GM21737 (cell line): ENCODE results near the gene FBH1.
"Not testable (repeated sequence)": the region's sequence is repeated elsewhere in the genome, so short reads cannot be mapped to it uniquely, and the experiment has no call there.

Source experiments
- ATAC-seq: cut with Tn5 transposase; IDR thresholded peaks from one replicate; pipeline ENCODE4 v1.9.1; 2021; ENCODE audit warnings: mild to moderate bottlenecking, moderate library complexity; ENCODE audit not compliant: unreplicated experiment

The FBH1 gene

DNA sequence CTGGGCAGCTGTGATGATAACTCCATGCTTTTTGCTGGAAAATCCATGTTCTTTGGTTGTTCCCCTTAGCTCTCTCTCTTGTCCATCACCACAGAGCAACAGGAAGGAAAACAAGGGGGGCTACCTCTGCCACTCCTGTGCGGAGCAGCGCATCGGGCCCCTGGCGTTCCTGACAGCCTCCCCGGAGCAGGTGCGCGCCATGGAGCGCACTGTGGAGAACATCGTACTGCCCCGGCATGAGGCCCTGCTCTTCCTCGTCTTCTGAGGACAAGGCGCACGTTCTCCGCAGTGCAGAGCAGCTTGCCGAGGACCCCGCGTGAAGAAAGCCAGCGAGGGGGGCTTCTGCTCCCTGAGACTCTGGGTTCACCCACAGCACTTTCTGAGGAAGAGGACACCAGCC lies 47.0 kb downstream of the FBH1 start:
- no peak for ATAC-seq

DNA sequence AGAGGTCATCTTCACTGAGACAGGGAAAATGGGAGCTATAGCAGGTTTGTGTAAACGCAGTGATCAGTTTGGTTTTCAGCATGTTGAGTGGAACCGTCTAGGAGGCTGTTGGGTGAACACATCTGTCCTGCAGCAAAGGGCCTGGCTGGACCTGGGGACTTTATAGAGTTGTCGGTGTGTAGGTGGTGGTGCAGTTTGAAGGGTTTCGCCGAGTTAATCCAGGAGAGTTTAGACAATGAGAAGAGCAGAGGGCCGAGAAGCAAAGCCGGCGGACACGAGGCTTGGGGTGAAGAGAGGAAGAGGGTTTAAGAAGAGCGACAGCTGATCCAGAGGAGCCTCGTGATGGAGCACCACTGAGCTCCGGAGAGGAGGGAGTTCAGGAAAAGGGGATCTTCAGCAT lies 48.2 kb downstream of the FBH1 start:
- ATAC-seq, result no peak

DNA sequence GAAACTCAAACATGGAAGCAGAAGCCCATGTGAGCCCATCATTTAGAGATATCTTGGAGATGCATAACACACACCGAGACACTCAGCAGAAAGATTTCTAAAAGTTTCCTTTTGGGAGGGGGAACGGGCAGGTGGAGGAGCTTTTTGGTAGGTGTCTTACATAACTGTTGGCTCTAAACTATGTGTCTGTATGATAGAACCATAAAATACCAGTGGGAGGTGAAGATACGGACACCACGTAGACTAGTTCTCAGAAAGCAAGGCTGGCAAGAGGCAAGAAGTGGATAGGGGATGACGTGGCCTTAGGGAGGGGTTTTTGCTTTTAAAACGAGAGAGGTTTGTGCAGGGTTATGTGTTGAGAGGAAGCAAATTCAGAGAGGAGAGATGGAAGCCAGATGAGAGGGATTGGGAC lies 50.8 kb downstream of the FBH1 start:
- ATAC-seq, result no peak

DNA sequence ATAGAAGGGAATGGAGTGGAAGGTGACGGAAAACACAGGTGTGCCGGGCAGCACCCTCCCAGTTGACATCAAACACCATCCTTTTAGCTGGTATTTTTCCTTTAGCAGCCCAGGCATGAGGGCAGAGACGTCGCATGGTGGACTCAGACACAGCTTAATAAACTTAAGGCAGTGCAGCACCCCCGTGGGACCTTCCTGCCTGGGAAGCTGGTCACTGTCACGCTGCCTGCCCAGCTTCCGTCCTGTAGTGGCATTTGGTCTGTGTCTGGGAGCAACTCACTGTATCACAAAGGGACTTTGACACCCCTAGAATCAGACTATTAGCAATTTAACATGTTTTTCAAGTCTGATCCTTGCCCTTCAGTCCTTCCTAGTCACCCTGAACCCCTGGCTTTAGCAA lies 51.5 kb downstream of the FBH1 start:
- no peak for ATAC-seq

DNA sequence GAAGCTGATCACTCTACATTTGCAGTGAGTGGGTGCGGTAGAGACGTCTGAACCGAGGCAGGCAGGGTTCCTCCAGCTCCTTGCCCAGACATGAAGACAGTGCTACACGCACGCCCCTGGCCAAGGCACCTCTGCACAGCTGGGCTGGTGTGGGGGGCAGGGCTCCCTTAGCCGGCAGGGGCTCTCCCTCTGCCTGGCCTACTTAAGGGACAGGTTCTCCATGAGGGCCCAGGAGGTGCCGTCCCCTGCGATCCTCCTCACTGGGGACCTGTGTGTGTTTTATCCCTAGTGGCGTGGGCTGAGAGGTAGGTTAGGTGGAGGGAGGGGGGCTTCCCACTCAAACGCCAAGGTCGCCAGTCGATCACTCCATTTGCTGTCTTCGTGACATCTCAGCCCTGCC lies 52.0 kb downstream of the FBH1 start:
- ATAC-seq, result no peak

DNA sequence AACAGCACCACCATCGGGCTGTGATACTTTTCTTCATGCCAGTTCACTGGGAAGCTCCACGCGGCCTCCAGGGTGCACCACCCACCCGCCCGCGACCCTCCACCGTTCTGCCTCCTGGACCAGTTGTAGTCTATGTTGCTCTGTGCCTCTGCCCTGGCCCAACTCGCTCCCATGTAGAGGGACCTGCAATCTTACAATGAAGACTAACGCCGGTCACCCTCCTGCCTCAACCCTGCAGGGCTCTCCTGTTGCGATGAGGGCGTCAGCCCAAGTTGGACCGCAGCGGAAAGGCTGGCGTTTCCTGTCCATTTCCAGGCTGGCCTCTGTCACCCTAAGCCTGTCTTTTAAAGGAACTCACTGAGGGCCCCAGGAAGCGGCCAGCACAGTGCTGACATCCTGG lies 52.4 kb downstream of the FBH1 start:
- no peak for ATAC-seq

DNA sequence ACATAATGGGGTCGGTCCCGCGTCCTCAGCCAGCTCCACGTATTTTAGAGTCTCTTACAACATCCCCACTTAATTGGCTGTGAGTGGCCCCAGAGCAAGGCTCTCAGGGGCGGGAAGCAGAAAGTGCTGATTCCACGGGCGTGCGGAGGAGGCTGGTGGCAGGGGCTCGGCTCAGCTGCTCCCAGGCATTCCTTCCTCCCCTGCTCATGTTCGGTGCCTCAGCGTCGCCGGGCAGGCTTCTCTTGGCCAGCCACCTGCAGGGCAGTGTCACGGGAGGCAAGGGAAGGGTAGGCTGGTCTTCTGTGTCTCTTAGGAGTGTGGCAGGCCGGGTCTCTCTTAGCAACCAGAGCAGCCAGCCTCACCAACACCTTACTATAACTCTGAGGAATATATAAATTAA lies 53.5 kb downstream of the FBH1 start:
- ATAC-seq, result no peak

DNA sequence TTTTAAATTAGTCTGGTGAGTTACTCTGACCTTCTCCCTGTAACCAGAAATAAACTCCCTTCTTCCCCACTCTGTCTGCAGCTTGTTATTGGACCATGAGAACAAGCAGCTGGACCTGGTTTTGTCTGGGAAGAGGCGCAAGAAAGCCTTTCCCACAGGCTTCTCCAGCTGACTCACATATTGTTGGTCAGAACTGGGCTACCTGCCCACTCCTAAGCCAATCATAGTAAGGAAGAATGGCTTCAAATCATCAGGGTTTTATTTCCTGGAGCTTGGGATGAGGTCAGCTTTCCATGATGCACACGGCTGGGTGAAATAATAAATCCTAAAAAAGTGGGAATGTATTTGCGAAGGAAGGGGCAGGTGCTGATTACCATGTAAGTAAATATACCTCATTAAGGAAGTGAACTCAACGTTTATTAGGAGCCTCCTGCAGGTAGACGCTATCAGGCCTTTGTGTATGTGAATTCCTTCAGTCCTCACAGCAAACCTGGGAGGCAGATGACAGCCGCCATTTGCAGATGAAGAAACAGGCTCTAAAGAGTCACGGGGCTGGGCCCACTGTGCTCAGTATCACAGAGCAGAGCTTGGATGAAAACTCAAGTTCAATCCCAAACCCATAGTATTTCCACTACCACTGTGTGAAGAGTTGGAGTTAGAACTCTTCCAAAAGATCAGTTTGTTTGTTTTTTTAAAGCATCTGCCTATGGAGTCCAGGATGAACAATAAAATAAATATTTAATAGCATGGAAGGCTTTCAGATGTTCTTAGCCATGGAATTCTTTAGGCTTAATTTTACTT lies 54.5 kb downstream of the FBH1 start:
- ATAC-seq, result no peak

DNA sequence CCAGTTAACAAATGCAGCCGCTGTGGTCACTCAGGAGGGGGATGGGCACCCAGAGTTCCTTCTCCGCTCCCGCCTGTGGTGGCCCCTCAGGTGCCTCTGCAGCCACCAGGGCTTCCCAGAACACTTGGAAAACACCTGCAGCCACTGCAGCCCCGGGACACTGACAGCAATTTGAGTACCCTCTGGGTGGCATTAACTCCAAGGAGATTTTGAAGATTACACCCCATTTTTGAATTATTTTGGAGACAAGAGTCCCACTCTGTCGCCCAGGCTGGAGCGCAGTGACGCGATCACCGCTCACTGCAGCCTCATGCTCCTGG lies 55.1 kb downstream of the FBH1 start:
- no peak for ATAC-seq

DNA sequence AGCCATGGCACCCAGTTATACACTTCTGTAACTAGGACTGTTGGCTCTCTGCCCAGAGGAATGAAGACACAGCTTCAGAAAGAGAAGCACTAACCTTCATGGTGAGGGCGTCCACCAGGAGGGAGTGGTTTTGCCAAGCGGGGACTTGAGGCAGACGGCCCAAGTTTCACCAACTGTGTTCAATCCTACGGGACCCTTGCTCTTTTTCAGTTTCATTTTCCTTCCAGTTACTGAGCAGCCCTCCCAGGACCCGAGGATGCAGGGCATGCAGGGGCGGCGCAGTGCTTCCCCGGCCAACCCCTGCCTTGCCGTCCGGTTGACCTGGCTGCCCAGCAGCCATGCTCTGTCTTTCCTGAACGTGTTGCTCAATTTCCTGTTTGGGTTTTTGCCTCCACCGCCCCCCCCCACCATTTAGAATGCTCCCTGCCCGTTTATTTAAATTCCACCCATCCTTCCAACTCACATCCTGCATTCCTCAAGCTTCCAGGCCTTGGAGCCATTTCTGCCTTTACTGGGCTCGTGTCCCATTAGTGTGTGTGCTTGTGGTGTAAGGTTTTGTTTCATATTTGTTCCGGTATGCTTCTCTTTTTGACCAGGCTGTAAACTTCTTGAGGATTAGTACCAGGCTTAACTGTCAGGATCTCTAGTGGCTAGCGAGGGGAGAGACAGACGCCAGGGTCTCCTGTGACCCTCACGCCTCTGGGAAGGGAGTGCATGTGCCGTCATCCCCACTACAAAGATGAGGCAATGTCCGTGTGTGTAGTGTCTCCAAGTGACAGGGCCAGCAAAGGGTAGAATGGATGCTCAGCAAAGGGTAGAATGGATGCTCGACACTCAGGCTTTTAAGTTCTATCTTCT lies 55.7 kb downstream of the FBH1 start:
- ATAC-seq, result no peak

DNA sequence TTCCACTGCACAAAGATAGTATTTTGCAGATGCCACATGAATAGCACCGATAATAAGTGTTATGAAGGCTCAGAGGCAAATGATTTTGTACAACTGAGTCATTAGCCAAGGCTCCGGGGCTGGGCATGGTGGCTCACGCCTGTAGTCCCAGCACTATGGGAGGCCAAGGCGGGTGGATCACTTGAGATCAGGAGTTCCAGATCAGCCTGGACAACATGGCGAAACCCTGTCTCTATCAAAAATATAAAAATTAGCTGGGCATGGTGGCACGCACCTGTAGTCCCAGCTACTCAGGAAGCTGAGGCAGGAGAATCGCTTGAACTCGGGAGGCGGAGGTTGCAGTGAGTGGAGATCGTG lies 56.4 kb downstream of the FBH1 start:
- not testable (repeated sequence) for ATAC-seq

DNA sequence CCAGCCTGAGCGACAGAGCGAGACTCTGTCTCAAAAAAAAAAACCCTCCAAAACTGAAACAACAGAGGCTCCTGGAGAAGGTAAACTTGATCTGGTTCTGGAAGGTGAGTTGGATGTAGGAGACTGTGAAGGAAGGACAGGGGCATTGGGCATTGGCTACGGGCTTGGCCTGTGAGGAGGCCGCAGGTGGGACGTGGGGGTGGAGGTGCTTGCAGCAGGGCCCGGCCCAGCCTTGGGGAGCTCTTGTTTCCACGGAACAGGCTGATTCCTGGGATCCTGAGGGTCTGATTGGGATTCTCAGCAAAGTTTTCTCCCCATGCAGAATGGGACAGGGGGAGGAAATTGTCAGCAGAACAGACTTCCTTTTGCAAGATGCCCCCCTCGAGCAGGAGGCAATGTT lies 56.7 kb downstream of the FBH1 start:
- no peak for ATAC-seq

DNA sequence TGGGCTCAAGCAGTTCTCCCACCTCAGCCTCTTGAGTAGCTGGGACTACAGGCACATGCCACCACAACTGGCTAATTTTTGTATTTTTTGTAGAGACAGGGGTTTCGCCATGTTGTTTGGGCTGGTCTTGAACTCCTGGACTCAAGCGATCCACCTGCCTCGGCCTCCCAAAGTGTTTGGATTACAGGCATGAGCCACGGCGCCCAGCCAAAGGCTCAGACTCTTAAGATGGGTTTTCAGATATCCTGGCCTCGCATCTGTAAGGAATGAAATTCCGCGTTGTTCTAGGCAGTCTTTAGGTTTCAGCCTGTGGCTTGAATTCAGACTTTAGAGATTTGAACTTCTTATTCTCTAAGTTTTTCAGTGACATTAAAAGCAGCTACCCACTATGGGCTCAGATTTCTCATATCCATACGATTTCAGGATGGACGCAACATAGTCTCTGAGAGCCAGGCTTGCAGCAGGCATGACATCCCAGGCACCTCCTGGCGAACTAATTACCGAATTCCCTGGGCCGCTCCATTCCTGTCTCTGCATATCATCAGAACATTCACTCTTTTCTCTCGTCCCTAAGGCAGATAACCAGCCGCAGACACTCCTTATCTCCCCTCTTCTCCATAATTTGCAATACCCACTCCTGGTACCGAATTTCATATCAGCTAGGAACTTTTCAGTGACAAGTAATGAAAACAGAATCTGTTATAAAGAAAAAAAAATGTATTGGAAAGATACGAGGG lies 57.6 kb downstream of the FBH1 start:
- no peak for ATAC-seq

DNA sequence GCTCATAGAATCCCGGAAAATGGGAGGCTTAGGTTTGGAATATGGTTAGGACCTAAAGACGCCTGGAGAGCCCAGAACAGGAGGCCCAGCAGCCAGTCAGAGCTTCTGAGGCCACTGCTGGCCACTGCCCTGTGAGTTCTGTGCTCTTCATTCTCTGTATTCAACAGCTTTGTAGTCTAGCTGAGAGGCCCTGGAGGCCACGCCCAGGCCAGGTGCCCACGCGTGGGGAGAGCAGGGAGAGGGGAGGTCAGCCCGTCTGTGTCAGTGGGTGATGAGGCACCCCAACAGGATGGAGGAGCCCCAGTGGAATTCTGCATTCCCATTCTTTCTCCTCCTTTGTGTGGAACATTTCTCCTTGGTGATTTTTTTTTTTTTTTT lies 58.2 kb downstream of the FBH1 start:
- ATAC-seq, result no peak

DNA sequence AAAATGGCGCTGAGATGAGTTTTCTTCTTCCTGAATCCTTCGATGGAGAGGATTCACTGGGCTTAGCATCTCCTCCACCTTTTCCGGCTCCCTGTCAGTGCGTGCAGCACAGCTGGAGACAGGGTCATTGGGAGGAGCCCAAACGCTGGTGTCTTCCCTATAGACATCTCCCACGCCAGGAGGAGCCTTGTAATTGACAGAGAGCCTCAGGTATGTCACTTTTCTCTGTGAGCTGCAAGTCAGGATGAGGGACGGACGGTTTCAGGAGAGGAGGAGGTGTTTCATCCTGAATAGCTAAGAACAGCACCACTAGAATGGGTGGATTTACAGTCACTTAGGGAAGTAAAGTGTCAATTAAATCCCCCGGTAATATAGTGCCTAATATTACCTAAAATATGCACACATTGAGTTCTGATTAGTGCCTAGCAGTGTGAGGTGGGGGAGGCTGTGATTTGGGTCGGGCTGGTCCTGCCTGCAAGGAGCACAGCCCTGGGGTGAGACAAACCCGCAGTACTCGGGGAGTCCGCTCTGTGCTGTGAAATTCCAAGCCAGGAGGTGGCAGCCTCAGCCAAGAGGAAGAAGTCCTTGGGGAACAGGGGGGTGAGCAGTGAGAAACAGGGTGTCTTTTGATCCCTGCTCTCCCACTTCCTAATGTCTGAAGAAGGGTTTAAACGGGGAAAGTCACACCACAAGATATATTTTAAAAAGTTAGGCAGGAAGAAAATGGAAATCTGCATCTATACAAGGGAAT lies 59.1 kb downstream of the FBH1 start:
- no peak for ATAC-seq

DNA sequence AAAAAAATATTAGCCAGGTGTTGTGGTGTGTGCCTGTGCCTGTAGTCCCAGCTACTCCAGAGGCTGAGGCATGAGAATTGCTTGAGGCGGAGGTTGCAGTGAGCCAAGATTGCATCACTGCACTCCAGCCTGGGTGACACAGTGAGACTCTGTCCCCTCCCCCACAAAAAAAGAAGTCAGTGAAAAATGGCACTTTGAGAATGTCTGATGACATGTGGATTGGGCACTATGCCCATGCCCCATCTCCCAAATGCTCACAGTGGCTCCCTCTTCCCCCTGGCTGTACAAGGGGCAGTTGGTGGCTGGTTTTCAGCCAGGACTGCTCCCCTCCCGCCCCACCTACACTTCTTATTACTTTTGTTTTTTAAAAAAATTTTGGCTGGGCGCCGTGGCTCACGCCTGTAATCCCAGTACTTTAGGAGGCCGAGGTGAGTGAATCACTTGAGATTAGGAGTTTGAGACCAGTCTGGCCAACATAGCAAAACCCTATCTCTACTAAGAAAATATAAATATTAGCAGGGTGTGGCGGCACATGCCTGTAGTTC lies 61.2 kb downstream of the FBH1 start:
- ATAC-seq, result no peak

DNA sequence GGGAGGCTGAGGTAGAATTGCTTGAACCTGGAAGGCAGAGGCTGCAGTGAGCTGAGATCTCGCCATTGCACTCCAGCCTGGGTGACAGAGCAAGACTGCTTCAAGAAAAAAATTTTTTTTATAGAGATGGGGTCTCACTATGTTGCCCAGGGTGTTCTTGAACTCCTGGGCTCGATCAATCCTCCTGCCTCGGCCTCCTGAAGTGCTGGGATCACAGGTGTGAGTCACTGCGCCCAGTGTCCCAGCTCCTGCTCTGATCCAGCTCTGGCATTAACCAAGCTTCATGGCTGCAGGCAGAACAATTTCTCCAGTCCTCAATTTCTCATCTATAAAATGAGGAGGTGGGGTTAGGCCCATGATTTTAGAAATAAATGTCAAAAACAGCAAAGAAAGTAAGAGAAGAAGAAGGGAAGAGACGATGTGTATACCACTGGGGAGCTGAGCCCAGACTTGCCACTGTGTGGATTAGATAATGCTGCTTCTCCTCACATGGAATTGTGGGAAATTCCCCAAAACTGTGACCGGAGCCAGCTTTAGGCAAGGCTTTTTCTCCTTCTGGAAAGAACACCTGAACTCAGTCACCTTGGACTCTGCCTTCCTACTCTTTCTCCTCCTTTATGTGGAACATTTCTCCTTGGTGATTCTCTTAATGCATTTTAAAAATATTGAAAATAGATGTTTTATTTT lies 61.8 kb downstream of the FBH1 start:
- no peak for ATAC-seq

DNA sequence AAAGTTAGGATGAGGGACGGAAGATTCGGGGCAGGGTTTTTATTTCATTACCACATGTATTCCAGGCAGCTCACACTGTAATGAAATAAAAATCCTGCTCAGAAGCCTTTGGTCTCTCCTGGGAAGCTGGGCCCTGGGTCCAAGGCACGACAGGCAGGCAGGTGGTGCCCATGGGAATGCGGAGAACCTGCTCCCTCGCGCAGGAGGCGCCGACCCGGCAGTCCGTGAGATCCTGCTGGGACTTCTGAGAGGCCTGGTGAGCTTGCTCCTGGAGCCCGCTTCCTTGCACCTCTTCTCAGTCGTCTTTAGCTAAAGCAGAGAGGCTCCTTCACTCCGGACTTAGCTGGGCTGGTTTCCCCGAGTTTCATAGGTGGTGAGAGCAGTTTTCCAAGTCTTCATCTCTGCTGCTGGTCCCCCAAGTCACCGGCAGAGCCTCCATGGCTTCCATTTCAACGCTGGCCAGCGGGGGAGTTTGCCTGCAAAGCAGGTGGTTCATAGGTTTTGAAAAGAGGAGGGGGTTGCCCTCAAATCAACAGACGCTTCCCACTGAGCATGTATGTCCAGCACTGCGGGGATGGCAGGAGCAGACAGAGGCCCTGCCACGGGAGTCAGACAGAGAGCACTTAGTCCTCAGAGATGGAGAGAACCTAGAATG lies 62.8 kb downstream of the FBH1 start:
- no peak for ATAC-seq

DNA sequence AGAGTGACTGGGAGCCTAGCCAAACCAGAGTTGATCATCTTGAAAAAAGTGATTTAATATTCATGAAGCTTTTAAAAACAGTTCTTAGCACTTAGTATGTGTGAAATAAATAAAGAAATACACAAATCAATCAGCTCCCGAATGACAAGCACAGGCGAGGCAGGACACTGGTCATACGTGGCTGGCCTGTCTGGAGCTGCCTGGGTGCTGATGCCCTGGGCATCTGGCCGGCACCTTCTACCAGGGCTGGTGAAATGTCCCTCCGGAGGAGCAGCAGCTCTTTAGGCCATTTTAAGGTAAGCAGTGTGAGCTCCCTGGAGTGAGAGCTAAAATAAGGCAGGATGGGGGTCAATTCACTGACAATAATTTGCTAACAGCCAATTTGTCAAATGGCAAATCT lies 63.6 kb downstream of the FBH1 start:
- no peak for ATAC-seq
